ENCODE data around the gene API5.
A peak's percentile ranks its signal among the peaks of the same experiment; 100 is the strongest.
"Not testable (repeated sequence)": the region's sequence is repeated elsewhere in the genome, so short reads cannot be mapped to it uniquely, and the experiment has no call there.

API5 gene

DNA sequence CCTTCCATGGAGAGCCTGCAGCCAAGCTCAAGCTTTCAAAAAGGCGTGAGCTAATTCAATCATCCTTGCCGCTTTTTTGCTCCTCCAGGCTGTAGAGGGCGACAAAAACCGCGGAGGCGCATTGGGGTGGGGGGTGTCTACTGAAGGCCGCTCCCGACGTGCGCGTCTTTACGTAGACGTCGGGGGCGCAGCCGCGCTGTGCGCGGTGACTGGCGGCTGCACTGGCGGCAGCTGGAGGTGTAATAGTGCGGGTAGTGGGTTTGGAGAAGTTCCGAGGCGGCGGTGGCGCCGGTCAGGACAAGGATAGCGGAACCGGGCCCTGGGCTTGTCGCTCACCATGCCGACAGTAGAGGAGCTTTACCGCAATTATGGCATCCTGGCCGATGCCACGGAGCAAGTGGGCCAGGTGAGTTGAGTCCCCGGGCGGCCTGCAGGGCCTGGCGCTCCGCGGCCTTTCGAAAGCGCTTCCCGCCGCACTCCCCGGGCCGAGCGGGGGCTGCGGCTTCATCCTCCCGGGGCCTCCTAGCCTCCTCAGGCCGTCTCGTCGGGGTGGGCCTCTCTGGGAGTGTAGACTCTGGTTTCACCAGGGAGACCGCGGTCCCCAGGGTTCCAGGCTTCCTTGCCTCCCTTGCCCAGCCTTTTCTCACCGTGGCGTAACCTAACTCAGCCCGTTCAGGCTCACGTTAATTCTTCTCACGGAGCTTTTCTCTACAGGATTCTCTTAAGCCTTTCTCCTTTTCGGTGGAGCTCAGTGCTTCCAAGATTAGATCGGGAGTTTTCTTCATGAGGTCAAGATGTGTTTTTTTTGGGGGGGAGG, at the start of gene API5:
TSS of gene API5 (plus strand) at position 206 of the 817 bp plus-strand sequence. CDS start at position 338, 132 bp downstream.
- DNase-seq, result peak; percentile 97

DNA sequence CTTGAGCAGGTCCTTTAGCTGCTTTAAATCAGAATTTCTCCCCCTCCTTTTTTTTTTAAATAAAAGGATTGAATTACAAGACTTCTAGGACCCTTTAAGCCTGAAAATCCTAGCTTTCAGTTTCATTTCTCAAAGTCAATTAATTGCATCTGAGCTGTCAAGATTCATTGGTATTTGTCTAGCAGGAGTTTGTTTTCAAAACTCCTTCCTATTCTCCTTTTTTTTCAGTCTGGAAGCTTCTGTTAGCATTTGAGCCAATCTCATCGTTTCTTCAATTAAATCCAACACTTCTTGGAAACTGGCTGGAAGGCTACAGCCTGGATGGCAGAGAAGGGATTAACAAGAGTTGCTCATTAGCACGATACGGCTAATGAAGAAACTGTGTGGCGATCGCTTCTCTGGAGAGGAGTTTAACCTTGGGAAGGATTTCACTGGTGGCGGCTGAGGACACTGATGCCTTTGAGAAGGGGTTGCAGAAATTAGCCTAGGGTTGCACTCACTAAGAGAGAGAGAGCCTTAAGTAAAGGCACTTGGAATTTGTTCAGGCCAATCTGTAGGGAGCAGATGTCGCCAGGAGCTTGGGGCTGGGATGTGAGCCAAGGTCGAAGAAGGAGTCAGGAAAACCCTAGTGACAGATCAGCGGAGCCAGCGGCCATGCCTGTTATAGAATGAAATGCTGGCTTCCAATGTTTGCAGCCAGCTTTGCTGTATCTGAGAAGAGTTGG, 43.8 kb upstream of the API5 start:
- peak; percentile 95 for DNase-seq

DNA sequence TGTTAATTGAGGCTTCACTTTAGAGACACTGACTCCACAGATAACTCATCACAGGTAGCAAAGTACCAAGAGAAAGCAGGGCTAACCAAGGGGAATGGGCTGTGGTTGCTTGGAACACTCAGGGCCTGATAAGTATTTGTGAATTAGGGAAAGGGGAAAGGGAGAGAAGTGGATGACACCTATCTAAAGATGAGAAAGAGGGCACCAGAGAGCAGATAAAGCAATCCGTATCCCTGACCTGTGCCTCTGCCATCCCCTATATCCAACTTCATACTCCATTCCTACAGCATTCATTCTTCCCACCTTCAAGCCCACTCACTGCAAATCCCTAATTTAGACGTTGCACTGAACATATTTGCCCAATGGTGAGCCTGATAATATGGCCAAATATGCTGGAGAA, 43.0 kb upstream of the API5 start:
- DNase-seq, result peak; percentile 27

DNA sequence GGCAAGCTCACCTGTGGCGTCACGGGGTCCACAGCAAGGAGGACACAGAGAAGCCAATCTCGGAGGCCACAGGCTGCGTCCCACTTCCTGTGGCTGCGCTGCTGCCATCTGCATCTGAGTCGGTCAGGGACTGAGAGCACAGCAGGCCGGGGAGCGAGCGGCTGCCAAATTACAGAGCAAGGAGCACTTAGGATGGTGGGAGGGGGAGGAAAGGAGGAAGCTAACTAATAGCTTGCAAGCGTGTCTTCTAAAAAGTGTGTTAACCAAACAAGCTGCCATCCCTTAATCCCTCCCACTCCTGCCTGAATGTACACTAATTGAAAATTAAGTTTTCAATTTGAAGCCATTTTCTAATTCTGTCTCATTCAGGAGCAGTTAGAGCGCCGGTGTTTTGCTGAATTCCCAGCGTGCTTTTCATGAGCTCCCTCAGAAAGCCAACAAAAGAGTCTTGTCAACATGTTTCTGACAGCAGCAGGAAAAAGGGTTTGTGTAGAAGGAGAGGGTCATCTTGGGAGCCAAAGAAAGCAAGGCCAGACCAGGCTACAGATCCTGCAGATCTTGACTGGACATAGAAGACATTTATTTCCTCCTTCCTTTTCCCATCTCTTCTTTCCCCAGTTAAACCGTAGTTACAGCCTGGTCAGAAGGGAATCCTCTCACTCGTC, 42.4 kb upstream of the API5 start:
- peak; percentile 45 for DNase-seq

DNA sequence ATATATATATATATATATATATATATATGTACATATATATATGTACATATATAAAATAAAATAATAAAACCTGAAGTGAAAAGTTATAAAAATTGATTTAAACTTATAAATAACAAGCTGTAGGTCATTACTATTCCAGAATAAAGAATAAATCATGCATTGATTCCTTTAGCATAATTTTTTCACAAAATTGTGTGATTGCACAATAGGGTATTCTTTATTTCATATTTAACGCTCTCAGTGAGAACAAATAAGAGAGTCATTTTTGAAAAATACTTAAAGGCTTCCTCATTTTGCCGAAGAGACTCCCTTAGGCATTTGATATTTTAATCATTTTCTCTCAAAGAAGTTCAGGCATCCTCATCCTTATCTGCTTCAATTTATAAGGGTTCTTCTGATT, 41.3 kb upstream of the API5 start:
- no peak for DNase-seq

DNA sequence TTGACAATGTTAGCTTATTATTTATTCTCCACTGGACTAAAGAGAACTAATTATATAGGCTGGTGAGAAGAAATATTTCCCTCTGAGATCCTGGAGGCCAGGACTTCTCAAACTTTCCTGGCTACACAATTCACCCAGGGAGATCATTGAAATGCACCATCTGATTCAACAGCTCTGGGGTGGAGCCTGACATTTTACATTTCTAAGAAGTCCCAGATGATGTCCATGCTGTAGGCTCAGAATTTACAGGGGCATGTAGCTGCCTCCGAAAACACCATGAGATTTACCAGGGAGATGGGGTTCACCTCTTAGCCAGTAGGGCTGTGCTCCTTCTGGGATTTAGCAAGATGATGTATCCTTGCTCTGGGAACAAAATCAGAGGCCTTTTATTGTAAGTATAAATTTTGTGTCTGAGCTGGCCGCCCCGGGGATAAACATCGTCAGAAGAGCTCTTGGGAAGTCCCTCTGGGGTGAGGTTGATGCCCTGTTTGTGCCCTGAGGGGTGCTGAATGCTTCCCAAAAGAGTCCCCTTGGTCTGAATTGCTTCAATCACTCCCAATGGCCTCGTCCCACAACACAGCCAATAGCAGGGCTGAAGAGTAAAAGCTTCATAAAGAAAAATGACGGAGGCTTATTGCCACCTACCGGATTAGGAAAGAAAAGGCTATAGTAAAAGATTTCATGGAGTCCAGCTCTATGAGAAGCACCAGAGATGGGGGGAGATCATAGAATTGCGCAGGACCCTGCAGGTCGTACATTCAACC, 33.4 kb upstream of the API5 start:
- DNase-seq, result peak; percentile 82

DNA sequence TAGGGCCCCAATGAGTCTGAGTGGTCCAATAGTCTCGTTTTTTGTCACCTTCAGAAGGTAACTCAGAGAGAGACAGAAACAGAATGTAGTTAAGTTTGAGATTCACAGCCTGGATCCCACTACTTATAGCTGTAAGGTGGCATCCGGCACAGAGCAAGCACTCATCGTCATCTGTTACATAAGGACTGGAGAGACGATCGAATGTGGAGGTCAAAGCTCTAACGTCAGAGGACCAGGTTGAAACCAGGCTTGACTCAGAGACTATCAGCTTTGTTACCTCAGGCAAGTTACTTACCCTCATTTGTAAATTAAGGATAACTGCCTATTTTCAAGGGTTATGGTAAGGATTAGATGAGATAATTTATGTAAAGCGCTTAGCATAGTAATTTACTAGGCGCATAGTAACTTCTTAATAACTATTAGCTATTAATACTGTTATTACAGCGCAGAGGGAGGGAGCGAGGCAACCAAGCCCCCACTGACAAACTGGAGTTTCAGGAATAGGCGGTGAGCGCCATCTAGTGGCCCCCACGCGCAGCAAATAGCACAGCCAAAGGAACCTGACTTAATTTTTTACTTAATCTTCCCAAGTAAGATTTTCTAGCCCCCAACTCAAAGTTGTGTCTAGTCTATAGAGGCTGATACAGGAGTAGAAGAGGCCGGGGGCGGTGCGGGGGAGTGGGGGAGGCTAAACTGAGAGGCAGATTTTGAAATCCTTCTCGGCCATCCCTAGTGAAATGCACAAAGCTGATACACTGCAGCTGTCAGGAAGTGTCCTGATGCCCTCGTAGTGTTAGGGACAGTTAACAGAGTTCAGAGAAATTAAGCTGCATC, 29.0 kb upstream of the API5 start:
- DNase-seq, result peak; percentile 68

DNA sequence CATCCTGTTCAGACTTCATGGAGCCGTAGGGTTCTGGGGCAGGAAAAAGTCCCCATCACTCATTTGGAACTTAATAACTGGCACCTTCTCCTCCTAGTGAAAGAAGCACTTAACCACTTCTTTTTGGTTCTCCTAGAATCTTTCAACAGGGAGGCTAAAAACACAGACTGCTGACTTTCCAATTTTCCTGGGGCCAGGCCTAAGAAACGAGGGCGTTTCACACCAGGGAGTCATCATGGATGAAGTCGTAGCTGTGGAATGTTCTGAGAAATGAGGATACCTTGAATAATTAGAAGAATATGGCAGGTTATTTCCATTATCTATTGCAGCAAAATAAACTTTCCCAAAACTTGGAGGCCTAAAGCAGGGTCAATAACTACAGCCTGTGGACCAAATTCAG, 26.0 kb upstream of the API5 start:
- no peak for DNase-seq

DNA sequence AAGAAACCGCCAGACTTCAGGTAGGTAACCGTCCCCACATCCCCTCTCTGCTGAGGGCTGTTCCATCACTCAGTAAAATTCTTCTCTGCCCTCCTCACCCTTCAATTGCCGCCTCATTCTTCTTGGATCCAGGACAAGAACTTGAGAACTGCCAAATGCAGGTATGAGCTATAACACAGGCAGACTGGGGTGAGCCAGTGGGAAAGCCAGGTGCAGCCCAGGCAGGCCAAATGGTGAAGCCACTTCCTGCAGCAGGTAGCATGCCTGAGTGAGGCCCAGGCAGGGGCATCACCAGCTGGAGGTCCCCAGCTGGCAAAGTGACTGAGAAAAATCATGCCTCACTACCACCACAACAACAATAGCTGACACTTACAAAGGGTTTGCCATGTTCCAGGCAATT, 22.4 kb upstream of the API5 start:
- no peak for DNase-seq

DNA sequence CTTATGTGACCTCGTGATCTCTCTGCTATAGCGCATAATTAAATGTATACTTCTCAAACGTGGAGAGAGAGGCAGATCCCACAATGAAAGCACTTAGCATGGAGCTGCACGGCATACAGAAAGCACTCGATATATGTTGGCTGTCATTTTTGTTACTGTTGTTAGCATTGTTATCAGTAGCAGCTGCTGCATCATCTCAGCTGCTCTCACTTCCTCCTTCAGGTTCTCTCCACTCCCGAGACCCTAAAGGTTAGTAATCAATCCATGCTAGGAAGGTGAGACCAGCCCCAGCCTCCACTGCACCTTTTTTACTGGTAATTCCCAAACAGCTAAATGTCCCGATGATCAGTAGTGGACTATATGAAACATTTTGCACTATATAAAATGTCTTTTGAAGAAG, 13.4 kb upstream of the API5 start:
- no peak for DNase-seq

DNA sequence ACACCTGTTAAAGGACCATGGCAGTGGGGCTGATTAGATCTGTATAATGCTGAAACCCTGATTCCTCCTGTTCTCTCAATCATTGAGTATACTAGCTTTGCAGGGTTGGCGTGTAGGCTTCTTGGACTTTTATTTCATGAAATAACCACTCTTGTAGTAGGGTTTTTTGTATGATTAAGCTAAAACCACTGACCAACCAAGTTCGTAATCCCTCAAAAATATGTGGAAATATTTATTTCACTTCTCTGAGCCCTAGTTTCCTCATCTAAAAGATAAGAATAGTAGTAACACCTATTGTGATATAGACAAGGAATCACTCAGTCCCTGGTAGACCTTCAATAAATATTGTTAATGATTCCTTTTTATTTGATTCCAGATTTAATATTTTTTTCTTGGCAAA, 4.2 kb downstream of the API5 start:
- no peak for DNase-seq

DNA sequence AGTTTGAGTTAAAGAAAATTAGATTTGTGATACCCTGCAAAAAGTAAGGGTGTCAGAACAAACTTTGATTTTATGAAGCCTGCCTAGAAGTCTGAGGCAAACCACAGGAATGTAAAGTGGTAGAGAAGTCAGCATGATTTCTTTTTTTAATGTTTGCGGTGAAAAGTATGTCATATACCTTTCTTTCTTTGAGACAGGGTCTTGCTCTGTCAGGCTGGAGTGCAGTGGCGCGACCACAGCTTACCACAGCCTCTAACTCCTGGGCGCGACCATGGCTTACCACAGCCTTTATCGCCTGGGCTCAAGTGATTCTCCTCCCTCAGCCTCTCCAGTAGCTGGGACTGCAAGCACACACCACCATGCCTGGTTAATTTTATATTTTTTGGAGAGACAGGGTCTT, 4.7 kb downstream of the API5 start:
- DNase-seq, result no peak

DNA sequence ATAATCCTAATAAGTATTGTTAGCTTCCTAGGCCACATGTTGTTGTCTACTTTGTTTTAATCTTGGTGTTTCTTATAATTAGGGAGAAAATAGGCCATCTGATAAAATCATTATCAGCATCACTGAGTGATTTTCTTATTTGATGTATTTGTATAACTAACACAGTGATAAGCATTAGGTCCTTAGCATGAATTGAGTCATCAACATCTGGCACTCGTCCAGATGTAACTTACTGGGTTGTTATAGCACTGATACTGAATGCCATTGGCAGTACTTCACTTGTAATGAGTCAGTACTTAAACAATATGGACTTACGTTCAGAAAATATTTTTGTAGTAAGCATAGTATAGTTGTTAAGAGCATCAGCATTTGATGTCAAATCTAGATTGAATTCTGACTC, 16.2 kb downstream of the API5 start:
- DNase-seq, result no peak

DNA sequence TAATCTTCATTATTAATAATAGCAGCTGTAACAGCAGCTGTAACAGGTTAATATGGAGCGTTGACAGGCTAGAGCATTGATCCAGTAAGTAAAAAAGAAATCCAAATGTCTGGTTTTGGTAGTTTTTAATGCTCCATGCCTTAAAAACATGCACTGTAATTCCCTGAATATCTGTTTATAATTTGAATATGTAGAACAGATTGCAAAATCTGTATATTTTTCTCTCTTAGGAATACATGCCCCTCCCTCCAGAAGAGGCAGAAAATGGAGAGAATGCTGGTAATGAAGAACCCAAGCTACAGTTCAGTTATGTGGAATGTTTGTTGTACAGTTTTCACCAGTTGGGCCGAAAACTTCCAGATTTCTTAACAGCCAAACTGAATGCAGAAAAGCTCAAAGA, 16.7 kb downstream of the API5 start:
- no peak for DNase-seq

DNA sequence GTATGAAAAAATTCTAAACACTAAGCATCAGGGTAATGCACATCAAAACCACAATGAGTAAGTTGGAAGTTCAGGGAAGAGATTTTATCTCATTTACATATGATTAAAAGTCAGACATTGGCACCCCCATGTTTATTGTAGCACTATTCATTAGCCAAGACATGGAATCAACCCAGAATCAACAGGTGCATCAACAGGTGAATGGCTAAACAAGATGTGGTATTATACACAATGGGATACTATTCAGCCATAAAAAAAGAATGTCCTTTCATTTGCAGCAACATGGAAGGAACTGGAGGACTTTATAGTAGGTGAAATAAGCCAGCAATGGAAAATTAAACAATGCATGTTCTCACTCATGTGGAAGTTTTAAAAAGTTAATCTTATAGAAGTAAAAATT, 29.4 kb downstream of the API5 start:
- no peak for DNase-seq

DNA sequence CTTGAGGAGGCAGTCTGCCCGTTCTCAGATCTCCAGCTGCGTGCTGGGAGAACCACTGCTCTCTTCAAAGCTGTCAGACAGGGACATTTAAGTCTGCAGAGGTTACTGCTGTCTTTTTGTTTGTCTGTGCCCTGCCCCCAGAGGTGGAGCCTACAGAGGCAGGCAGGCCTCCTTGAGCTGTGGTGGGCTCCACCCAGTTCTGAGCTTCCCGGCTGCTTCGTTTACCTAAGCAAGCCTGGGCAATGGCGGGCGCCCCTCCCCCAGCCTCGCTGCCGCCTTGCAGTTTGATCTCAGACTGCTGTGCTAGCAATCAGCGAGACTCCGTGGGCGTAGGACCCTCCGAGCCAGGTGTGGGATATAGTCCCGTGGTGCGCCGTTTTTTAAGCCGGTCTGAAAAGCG, 39.6 kb downstream of the API5 start:
- DNase-seq, result not testable (repeated sequence)

DNA sequence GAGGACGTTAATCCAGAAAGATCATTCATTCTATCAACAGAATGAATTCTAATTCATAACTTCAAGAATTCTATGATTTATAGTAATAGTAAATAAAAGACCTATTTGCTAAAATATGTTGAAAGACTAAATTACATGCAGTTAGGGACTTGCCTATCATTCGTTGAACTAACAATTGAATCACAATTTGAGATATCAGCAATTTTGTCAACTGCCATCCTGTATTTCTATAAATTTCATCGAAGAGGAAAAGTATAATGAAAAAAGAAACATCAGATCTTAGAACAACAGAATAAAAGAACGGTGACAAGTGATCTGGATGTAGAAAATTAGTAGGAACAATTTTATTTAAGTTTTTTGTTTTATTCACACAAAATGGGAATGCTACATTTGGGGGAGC, 42.5 kb downstream of the API5 start:
- DNase-seq, result no peak

DNA sequence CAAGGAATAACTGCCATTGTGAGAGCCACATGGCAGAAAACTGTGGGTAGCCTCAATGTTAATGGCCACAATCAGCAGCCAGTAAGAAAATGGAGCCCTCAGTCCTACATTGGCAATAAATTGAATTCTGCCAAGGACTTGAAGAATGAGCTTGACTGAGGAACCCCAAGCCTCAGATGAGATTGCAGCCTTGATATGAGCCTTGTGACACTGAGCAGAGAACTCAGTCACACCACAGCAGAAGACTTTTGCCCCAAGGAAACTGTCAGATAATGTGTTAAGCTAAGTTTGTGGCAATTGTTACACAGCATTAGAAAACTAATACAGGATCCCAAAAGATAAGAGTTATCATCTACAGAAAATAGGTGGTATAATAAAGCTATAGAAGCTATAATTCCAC, 44.5 kb downstream of the API5 start:
- no peak for DNase-seq

DNA sequence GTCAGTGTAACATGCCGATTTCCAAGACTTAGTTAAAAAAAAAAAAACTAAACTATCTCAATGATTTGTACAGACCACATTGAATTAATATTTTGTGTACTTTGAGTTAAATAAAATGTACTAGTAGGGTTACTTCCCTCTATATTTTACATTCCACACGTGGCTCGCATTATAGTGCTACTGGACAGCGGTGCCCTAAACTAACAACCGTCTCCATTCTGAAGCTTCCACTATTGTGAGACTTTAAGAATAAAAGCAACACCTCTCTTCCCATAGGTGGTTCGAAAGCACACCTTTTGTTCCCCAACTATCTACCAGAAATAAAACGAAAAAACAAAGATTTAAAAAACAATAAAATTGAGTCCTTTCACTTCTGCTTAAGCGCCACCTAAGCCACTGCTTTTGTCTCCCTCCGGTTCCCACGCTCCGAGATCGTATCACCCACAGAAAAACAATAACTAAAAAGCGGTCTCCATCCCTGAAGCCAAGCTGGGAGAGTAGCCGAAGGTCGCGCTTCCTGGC, 46.5 kb downstream of the API5 start:
- DNase-seq, result peak; percentile 32

DNA sequence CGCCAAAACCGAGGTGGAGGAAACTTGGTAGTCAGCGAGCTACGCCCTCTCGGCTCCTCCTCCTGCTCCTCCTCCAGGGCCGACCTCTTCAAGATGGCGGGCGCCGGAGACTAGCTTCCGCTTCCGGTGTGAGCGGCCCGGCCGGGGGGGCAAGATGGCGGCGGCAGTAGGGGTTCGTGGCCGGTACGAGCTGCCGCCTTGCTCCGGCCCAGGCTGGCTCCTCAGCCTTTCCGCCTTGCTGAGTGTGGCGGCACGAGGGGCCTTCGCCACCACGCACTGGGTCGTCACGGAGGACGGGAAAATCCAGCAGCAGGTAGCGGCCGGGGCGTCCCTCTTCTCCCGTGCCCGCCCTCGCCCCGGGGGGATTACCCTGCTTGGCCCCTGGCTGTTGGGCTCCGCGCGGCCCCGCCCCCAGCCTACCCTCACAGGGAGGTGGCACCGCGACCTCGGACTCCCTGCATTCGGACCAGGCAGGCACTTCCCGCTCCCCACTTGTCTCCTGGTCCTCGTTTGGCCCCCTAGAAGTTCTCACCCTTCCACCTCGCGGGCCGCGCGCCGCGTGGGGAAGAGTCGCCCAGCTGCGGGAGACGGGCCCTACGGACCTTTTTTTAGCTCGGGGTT, 47.1 kb downstream of the API5 start, which contains the start of gene TTC17:
TSS of gene TTC17 (plus strand) at position 120 of the 621 bp plus-strand sequence. CDS start at position 155, 35 bp downstream.
- DNase-seq, result peak; percentile 96

DNA sequence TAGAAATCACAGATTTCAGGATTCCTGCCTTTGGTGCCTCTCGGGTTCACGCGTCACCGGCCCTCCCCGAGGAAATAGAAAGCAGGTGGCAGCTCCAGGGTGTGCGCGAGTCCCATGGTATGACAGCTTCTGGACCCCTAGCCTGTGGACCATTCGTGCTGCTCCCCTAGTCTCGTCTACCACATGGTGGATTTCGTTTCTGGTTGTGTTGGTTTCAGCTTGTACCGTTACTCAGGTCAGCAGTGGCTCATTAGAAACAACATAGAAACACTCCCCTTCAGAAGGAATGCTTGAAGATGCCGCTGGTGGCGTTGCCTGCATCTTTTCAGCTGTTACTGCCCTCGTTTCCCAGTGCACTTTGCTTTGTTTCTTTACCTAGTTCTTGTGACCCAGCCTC, 47.6 kb downstream of the API5 start:
- DNase-seq, result peak; percentile 45

Data from NCI-H82 (cell line).